GM20000 (cell line): Measurements from ENCODE around the gene LMO7.
A peak's percentile ranks its signal among the peaks of the same experiment; 100 is the strongest.

Source experiments
- DNase-seq: peaks from one replicate; pipeline ENCODE4 v3.0.0; 2012; ENCODE audit warnings: low spot score
- CTCF ChIP-seq: IDR thresholded peaks from 2 replicates; pipeline ENCODE4 v1.5.1; 2012; ENCODE audit warnings: mild to moderate bottlenecking, control low read depth; ENCODE audit errors: extremely low read depth, missing control alignments

Gene LMO7

GRCh38 chr13:75635101-75635827, 866 bp upstream of the LMO7 start:
- no peak for DNase-seq
- no peak for TF ChIP-seq CTCF

- no peak for TF ChIP-seq CTCF
- DNase-seq: peak; percentile 75
Observed at GRCh38 chr13:75636436-75637180, 478 bp downstream of the LMO7 start.

GRCh38 chr13:75637181-75637750, 1.1 kb downstream of the LMO7 start:
- TF ChIP-seq CTCF: no peak
- peak; percentile 22 for DNase-seq

- TF ChIP-seq CTCF: no peak
- peak; percentile 36 for DNase-seq
Observed at GRCh38 chr13:75639454-75639853, 3.3 kb downstream of the LMO7 start.

DNA sequence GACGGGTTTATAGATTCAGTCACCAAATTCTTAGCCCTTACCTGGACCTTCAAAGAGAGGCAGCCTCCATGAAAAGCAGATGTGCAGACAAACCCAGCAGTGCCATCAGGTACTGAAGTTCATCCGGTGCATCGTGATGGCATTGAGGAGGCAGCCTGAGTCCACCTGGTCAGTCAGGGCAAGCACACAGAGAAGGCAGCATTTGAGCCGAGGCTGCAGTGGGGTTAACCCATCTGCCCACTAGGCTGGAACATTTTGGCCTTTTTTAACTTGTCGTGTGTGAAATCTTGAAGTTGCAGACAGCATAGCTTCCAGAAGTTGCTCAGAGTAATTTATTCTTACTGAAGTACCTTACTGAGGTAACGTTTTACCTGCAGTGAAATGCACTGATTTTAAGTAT, 4.9 kb downstream of the LMO7 start:
- TF ChIP-seq CTCF: no peak
- no peak for DNase-seq

- no peak for TF ChIP-seq CTCF
- no peak for DNase-seq
Observed at GRCh38 chr13:75643182-75643581, 7.1 kb downstream of the LMO7 start.

GRCh38 chr13:75643693-75644092, 7.6 kb downstream of the LMO7 start:
- TF ChIP-seq CTCF: no peak
- DNase-seq: no peak
